NCI-H2081 treated with DMSO at 0.1 percent for 48 hours (cell line): Measurements from ENCODE around the gene NRSN1.
A peak's percentile ranks its signal among the peaks of the same experiment; 100 is the strongest.

Source experiments
- DNase-seq: peaks from one replicate; lab custom pipeline; 2025; lab: John Stamatoyannopoulos, UW

NRSN1 gene, protein sequence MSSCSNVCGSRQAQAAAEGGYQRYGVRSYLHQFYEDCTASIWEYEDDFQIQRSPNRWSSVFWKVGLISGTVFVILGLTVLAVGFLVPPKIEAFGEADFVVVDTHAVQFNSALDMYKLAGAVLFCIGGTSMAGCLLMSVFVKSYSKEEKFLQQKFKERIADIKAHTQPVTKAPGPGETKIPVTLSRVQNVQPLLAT

DNA sequence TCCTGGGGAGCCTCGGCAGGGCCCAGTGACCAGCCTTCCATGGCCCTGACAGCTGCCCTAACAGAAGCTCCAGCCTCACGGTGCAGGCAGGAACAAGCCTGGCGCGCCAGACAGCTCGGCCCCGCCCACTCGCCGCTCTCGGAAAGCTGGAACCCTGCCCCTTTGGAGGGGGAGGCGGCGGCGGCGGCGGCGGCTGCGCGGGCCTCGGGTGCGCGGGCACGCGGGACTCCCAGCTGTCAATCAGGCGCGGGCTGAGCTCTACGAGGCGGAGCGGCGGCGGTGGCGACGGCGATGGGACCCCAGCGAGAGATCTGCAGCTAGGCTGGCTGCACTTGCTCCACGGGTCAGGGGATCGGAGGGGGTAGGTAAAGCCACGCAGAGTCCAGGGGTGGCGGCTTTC is at the start of gene NRSN1:
TSS of gene NRSN1 (plus strand) at position 236 of the 400 bp plus-strand sequence. CDS start 8,113 bp downstream, outside the sequence.
- DNase-seq, result peak; percentile 39

GRCh38 chr6:24078200-24078599 is 47.8 kb upstream of the NRSN1 start:
- DNase-seq, result no peak

- no peak for DNase-seq
These were observed 46.9 kb upstream of the NRSN1 start for GRCh38 chr6:24079076-24079475.

DNA sequence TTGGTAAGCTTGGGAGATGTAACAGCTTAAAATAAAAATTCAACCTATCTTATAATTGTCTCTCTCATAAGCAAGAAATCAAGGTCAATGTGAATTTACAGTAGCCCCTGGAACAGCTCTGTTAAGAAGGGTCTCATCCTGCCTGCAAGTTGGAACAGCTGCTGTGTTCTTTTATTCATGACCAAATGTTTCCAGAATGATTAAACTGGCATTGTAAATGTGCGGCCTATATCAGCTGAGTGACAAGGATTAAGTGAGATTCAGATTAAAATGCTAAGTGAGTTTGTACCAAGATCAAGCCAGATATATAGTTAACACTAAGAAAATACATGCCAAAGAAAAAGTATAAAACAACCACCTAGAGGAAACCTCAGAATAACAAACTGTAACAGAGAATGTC is 45.3 kb upstream of the NRSN1 start:
- no peak for DNase-seq

DNA sequence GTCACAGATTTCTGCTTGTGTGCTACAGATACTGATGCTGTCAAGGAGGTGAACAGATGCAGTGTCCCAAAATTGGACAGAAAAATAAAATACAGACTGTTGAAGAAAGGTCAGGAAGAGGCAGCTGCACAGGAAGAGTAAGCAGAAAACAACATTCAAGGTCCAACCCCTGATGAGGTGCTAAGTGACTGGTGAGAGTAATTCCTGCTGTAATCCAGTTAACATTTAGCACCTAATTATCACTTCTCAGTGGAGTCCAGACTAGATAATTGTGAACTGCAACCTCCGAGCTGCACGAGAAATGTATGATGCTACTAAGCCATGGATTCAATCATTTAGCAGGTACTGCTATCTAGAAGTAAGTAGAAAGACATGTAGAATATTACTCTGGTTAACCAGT is 36.3 kb upstream of the NRSN1 start:
- no peak for DNase-seq

DNA sequence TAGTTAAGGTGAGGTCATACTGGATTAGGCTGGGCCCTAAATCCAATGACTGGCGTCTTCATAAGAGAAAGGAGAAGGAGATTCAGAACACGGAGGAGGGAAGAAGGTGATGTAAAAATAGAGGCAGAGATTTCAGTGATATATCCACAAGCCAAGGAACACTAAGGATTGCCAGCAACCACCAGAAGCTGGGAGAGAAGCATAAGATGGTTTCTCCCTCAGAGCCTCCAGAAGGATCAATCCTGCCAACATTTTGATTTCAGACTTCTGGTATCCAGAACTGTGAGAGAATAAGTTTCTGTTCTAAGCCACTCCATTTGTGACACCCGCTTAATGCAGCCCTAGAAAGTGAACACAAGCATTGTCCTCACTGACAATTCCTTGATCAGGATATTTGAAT is 33.6 kb upstream of the NRSN1 start:
- no peak for DNase-seq

- DNase-seq, result no peak
These were observed 32.6 kb upstream of the NRSN1 start for GRCh38 chr6:24093381-24093780.

DNA sequence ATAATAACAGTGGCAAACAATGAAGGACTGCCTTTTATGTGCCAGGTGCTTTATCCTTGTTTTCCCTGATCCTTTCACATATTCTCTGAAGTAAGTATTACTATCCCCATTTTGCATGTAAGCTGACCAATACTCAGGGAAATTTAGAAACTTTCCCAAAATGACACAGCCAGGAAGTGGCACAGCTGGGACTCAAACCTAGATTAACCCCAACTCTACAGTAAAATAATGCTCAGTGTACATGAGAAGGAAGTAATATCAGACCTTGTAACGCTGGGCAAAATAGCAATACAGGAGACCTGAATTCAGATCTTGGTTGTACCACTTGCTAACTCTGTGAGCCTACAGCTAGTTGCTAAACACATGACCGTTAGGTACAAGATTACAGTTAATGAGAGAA is 26.8 kb upstream of the NRSN1 start:
- no peak for DNase-seq

DNA sequence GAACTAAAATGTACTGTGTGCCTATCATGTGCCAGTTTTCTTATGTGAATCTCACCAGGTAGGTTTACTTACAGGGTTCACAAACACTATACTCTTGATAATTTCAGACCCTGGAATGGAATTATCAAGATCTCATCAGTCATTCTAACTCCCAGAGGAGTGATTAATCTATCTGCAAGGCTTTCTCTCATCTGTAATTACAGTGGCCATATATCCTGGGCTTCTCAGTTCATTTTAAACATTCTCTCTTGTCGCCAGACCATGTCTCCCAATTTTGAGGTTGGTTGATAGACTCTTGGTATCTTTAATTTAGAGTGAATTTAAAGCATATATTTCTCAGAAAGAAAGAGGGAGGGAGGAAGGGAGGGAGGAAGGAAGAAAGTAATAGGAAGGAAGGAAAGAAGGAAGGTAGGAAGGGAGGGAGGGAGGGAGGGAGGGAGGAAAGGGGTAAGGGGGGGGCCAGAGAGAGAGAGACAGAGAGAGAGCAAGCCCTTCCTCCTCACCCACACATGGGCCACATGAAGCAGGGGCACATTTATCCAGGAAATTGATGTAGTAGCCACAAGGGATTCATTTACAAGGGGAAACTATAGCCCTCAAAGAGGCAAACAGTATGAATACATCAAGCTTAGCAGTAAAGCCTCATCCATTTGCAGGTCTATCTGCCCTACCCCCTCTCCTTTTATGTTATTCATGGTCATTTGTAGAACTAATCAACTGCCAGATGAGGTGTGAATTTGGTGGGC is 25.8 kb upstream of the NRSN1 start:
- no peak for DNase-seq

DNA sequence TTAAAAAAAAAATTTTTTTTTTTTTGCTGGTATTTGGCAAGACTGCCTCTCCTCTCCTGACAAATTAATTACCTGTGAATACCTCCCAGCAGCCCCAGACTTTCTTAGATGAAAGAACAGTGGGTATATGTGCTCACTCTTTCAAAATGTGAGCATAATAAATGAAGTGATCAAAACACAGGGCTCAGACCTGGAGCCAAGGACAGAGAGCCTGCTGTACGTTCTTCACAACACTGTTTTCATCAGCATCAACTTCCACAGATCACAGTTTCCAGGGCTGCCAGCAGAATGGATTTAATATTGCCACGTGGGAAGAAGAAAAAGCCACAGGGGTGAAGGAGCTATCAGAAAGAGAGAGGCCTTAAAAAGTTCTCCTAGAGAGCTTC is 25.3 kb upstream of the NRSN1 start:
- no peak for DNase-seq

DNA sequence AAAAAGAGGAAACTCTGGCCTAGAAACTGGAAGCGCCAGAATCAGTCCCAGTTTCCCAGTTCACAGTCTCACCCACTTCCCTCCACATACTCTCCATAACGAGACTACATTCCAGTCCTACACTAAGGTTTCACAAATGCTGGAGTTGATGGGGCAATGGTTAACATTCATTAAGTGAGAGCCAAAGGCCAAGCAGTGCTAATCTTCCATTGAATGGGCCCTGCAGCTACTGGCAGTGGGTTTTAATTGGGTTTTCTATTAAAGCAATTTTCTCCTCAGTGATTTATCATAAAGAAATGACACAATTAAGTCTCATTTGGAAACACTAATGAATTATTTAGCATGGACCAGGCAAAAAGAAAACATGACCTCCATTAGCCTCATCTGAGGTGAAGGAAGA is 20.8 kb upstream of the NRSN1 start:
- no peak for DNase-seq

- DNase-seq, result no peak
These were observed 19.7 kb upstream of the NRSN1 start for GRCh38 chr6:24106291-24106690.

DNA sequence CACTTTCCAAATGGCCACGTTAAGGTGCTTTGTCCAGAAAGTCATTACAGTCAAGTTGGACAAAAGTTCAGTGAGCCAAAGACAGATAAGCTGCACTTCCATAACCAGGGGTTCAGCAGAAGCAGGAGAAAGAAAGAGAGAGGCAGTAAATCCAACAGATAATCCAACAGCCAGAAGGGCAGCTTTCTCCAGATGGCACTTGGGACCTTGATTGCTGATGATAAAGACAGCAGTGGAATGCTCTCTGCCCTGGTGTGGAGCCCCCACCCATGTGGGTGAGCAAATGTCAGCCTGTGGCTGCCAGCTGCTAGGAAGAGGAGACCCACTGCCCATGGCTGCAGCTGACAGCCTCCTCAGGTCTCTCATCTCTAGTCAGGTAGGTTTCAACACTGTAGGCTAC is 18.7 kb upstream of the NRSN1 start:
- no peak for DNase-seq

- DNase-seq, result no peak
These were observed 18.0 kb upstream of the NRSN1 start for GRCh38 chr6:24108056-24108455.

- DNase-seq, result no peak
These were observed 15.6 kb upstream of the NRSN1 start for GRCh38 chr6:24110417-24110816.

- no peak for DNase-seq
These were observed 12.1 kb upstream of the NRSN1 start for GRCh38 chr6:24113891-24114290.

GRCh38 chr6:24117021-24117420 is 9.0 kb upstream of the NRSN1 start:
- no peak for DNase-seq

DNA sequence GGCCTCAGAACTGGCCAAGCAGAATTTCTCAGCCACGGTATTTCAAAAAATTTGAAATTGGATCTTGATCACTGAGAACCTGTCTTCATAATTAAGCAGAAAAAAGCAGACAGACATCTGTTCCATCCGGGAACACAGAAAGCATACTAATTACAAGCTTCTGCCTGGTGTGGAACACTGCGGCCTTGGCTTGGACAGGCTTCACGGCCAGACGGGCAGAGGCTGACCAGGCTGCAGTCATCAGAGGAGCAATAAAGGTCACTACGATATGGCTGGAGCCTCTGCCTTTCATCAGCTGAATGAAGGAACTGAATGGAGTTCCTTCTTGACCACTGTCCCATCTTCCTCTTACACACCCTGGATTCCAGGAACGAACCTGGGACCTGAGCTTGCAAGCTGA is 3.9 kb upstream of the NRSN1 start:
- DNase-seq, result no peak

- DNase-seq, result no peak
These were observed 674 bp downstream of the NRSN1 start for GRCh38 chr6:24126586-24127192.

DNA sequence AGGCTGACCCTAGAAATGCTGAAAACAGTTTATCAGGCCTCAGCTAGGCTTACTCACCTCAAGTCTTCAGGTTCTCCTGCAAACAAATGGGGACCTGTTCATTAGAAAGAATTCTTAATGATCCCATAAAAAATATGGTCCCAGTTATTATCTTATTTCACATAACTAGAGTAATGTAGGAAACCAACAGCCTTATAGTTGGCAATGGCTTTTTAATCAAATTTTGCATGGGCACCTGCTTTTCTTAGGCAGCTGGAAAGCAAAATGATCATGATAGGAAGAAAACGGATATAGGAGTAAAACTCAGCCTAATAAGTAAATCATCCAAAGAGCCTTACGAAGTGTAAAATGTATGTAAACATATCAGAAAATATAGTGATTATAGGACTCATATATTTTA is 1.3 kb downstream of the NRSN1 start:
- no peak for DNase-seq

GRCh38 chr6:24131751-24132150 is 5.7 kb downstream of the NRSN1 start:
- DNase-seq, result no peak

DNA sequence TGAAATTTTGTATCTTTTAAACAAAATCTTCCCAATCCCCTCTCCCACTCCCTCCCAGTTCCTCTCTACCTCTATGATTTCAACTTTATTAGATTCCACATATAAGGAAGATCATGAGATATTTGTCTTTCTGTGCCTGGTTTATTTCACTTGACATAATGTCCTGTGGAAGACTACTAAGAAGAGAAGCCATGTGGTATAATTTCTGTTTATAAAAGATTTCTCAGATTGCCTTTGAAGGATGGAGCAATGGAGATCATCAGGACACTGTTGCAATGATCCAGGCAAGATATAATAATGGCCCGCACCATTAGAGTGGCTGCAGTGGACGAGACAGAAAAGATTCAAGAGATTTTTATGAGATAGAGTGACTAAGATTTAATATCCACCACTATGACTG is 13.1 kb downstream of the NRSN1 start:
- DNase-seq, result no peak

- no peak for DNase-seq
These were observed 13.6 kb downstream of the NRSN1 start for GRCh38 chr6:24139639-24140038.

DNA sequence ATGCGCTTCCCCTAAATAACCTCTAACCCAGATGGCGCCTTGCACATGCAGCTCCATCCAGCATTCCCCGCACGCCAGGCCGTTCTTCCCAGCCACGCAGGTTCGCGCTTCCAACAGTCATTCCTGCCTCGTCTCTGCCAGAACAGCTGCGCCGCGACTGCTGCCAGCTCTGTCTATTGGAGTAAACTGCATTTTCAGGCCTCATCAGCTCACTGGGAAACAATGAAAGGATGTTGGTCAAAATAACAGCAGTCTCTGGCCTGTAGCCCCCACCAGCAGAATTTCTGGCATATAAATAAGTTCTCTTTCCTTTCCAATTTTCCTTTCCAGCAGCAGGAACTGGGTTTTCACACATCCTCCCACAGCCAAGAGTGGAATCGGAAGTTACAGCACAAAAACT is 14.6 kb downstream of the NRSN1 start:
- DNase-seq, result no peak
